Hepatocyte (in vitro differentiated cells): ENCODE measurements around the gene NR3C2.
A peak's percentile ranks its signal among the peaks of the same experiment; 100 is the strongest.

Experiments
- EZH2 ChIP-seq: fragments of 200-600 bp; sonication (generic); IDR thresholded peaks from 2 replicates; pipeline ENCODE4 v1.6.1; 2016; ENCODE audit warnings: antibody characterized with exemption, mild to moderate bottlenecking, borderline replicate concordance
- EZH2phosphoT487 ChIP-seq: fragments of 200-600 bp; sonication (generic); IDR thresholded peaks from one replicate; pipeline ENCODE4 v1.6.1; 2018; ENCODE audit warnings: antibody characterized with exemption, mild to moderate bottlenecking, low read depth, moderate library complexity; ENCODE audit not compliant: unreplicated experiment, severe bottlenecking
- TF ChIP-seq, protein P1 (sequence below): fragments of 200-600 bp; sonication (generic); IDR thresholded peaks from 2 replicates; pipeline ENCODE4 v1.5.1; 2016; ENCODE audit warnings: antibody characterized with exemption, mild to moderate bottlenecking; ENCODE audit not compliant: poor library complexity

DNA sequence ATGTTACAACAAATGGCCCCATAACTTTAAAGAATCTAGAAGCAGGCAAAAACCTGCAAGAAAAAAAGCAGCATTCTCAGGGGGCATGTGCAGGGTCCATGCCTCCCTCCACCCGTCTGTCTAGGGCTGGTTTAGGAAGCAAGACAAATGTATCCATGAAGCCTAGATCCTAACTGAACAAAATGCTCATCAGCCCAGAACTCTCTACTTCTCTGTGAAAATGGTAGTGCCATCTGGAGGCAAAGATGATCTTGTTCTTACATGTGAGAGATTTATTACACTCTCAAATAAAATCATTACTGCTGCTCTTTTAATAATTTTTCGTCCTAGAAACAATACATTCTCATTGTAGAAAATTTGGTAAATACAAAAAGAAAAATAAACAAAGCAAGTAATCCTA, 26.7 kb downstream of the NR3C2 start:
- TF ChIP-seq, protein P1, sequence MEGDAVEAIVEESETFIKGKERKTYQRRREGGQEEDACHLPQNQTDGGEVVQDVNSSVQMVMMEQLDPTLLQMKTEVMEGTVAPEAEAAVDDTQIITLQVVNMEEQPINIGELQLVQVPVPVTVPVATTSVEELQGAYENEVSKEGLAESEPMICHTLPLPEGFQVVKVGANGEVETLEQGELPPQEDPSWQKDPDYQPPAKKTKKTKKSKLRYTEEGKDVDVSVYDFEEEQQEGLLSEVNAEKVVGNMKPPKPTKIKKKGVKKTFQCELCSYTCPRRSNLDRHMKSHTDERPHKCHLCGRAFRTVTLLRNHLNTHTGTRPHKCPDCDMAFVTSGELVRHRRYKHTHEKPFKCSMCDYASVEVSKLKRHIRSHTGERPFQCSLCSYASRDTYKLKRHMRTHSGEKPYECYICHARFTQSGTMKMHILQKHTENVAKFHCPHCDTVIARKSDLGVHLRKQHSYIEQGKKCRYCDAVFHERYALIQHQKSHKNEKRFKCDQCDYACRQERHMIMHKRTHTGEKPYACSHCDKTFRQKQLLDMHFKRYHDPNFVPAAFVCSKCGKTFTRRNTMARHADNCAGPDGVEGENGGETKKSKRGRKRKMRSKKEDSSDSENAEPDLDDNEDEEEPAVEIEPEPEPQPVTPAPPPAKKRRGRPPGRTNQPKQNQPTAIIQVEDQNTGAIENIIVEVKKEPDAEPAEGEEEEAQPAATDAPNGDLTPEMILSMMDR, result peak; percentile 18
- TF ChIP-seq EZH2phosphoT487 (no peak), EZH2 (no peak)
